PFSK-1 (cell line): ENCODE data around the gene NCOA1.

Experiments
- FOXP2 ChIP-seq: optimal IDR thresholded peaks from 2 replicates; pipeline ENCODE3; 2011; ENCODE audit warnings: borderline replicate concordance, control low read depth, inconsistent platforms; ENCODE audit not compliant: insufficient read depth; ENCODE audit errors: extremely low read length, extremely low read depth
- POLR2AphosphoS5 ChIP-seq: IDR thresholded peaks from 2 replicates; pipeline ENCODE4 v1.6.1; 2012; ENCODE audit warnings: low read depth, mild to moderate bottlenecking, control low read depth, low read length, moderate library complexity
- SIN3A ChIP-seq: IDR thresholded peaks from 2 replicates; pipeline ENCODE4 v1.6.1; 2012; ENCODE audit warnings: mild to moderate bottlenecking, low read length, moderate library complexity, borderline replicate concordance; ENCODE audit not compliant: insufficient read depth
- TAF1 ChIP-seq: IDR thresholded peaks from 2 replicates; pipeline ENCODE4 v1.6.1; 2012; ENCODE audit warnings: low read length, control low read depth, borderline replicate concordance; ENCODE audit not compliant: insufficient read depth
- TF ChIP-seq, protein P1 (sequence below), 2 experiments: IDR thresholded peaks; 2 replicates each; pipeline versions ENCODE4 v1.6.1 to v1.8.0; 2011 to 2012; ENCODE audit warnings: low read depth in 2 of 2, low read length in 2 of 2, control low read depth in 1 of 2, inconsistent platforms in 1 of 2, mild to moderate bottlenecking in 1 of 2, moderate library complexity in 1 of 2; ENCODE audit not compliant: insufficient read depth in 1 of 2

NCOA1 gene

GRCh38 chr2:24785671-24786321 is 294.7 kb downstream of the NCOA1 start:
- TF ChIP-seq FOXP2 = no peak
- no peak for TF ChIP-seq SIN3A
- TF ChIP-seq TAF1 = no peak
- TF ChIP-seq, protein P1, sequence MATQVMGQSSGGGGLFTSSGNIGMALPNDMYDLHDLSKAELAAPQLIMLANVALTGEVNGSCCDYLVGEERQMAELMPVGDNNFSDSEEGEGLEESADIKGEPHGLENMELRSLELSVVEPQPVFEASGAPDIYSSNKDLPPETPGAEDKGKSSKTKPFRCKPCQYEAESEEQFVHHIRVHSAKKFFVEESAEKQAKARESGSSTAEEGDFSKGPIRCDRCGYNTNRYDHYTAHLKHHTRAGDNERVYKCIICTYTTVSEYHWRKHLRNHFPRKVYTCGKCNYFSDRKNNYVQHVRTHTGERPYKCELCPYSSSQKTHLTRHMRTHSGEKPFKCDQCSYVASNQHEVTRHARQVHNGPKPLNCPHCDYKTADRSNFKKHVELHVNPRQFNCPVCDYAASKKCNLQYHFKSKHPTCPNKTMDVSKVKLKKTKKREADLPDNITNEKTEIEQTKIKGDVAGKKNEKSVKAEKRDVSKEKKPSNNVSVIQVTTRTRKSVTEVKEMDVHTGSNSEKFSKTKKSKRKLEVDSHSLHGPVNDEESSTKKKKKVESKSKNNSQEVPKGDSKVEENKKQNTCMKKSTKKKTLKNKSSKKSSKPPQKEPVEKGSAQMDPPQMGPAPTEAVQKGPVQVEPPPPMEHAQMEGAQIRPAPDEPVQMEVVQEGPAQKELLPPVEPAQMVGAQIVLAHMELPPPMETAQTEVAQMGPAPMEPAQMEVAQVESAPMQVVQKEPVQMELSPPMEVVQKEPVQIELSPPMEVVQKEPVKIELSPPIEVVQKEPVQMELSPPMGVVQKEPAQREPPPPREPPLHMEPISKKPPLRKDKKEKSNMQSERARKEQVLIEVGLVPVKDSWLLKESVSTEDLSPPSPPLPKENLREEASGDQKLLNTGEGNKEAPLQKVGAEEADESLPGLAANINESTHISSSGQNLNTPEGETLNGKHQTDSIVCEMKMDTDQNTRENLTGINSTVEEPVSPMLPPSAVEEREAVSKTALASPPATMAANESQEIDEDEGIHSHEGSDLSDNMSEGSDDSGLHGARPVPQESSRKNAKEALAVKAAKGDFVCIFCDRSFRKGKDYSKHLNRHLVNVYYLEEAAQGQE (IDR thresholded peaks at IDR 0.05; ENCODE audit: insufficient read depth in 1 of 2, low read depth in 2 of 2, low read length in 2 of 2) = no peak
- no peak for TF ChIP-seq POLR2AphosphoS5

GRCh38 chr2:24787532-24787931 is 296.5 kb downstream of the NCOA1 start:
- TF ChIP-seq, protein P1 (IDR thresholded peaks at IDR 0.05; ENCODE audit: insufficient read depth in 1 of 2, low read depth in 2 of 2, low read length in 2 of 2) = no peak
- TF ChIP-seq TAF1 (no peak), POLR2AphosphoS5 (no peak), FOXP2 (no peak), SIN3A (no peak)

GRCh38 chr2:24788816-24789215 is 297.8 kb downstream of the NCOA1 start:
- no peak for TF ChIP-seq FOXP2

- TF ChIP-seq, protein P1 (IDR thresholded peaks at IDR 0.05; ENCODE audit: insufficient read depth in 1 of 2, low read depth in 2 of 2, low read length in 2 of 2) = no peak
- TF ChIP-seq SIN3A (no peak), POLR2AphosphoS5 (no peak), FOXP2 (no peak), TAF1 (no peak)
Observed at GRCh38 chr2:24791452-24791851, 300.4 kb downstream of the NCOA1 start.

DNA sequence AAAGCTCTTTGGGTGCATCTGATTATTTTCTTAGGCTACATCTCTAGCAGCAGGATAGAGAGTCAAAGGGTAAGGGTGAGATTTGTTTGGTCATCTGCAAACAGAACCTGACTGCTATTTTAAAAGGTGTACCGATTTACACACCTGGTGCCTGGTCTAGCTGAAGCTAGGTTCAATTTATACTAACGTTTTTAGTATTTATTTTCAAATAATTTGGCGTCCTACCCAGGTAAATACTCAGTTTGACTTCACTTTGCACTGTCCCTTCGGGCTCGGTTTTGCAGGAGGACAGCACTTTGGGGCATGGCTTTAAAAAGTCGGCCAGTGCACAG is 301.5 kb downstream of the NCOA1 start:
- TF ChIP-seq TAF1 = no peak
- TF ChIP-seq FOXP2 = no peak
- TF ChIP-seq, protein P1 (IDR thresholded peaks at IDR 0.05; ENCODE audit: insufficient read depth in 1 of 2, low read depth in 2 of 2, low read length in 2 of 2) = no peak
- no peak for TF ChIP-seq POLR2AphosphoS5
- no peak for TF ChIP-seq SIN3A
